Panc1 (cell line): Measurements from ENCODE around the gene SLC30A7. TPM values are rescaled to one million over a fixed set of nuclear protein-coding genes. Genes with fewer than 3 reads are reported as not detected.

Experiments used
- ATAC-seq: fragments of 200-7000 bp; cut with Tn5 transposase; 2 replicates; pipeline ENCODE4 v1.9.1; 2020; ENCODE audit warnings: mild to moderate bottlenecking, moderate library complexity
- BruUV-seq: library from RNA; stranded (reverse); fragments of 400-500 nt; replicated peaks from 2 replicates; lab custom pipeline; 2021; lab: Mats Ljungman, UMichigan
- CTCF ChIA-PET: fragments of 300-600 bp; sonication (Branson Sonifier 250); formaldehyde crosslinking; loops from one replicate; lab custom pipeline; 2022; ENCODE audit warnings: antibody characterized with exemption; lab: Charles Lee
- POLR2A ChIA-PET: fragments of 300-600 bp; sonication (Branson Sonifier 250); formaldehyde crosslinking; loops from one replicate; lab custom pipeline; 2022; ENCODE audit warnings: antibody characterized with exemption; lab: Charles Lee
- DNase-seq: peaks from one replicate; pipeline ENCODE4 v3.0.0-alpha.2; 2010; ENCODE audit warnings: low read depth, low spot score
- H3K27ac ChIP-seq: 2 replicates; pipeline ENCODE4 v1.5.1; 2011; ENCODE audit warnings: mild to moderate bottlenecking, low read length, inconsistent platforms
- H3K27me3 ChIP-seq: fragments of 200-500 bp; sonication (Bioruptor generic); 2 replicates; pipeline ENCODE4 v1.6.0; 2014; ENCODE audit warnings: low read length, inconsistent platforms; ENCODE audit not compliant: control insufficient read depth, insufficient read depth
- H3K36me3 ChIP-seq: fragments of 200-500 bp; sonication (Bioruptor generic); 2 replicates; pipeline ENCODE4 v1.5.1; 2014; ENCODE audit warnings: inconsistent platforms, mild to moderate bottlenecking, low read length, moderate library complexity; ENCODE audit not compliant: control insufficient read depth, insufficient read depth
- H3K4me1 ChIP-seq: 2 replicates; pipeline ENCODE4 v1.5.1; 2011; ENCODE audit warnings: inconsistent platforms, mild to moderate bottlenecking, low read length, moderate library complexity; ENCODE audit not compliant: control insufficient read depth, insufficient read depth
- H3K4me3 ChIP-seq, 2 experiments: 2 replicates each; pipeline ENCODE4 v1.5.1; 2011 to 2012; ENCODE audit warnings: low read depth in 2 of 2, low read length in 2 of 2, mild to moderate bottlenecking in 2 of 2, inconsistent platforms in 1 of 2, moderate library complexity in 1 of 2
- H3K9me3 ChIP-seq: fragments of 200-500 bp; sonication (Bioruptor generic); 2 replicates; pipeline ENCODE4 v1.5.1; 2014; ENCODE audit warnings: low read depth, mild to moderate bottlenecking, inconsistent platforms, low read length, moderate library complexity; ENCODE audit not compliant: control insufficient read depth, insufficient read depth
- CTCF ChIP-seq: fragments of 450-650 bp; IDR thresholded peaks from 2 replicates; pipeline ENCODE4 v1.5.1; 2017; ENCODE audit warnings: mild to moderate bottlenecking
- POLR2AphosphoS5 ChIP-seq: IDR thresholded peaks from 2 replicates; pipeline ENCODE4 v1.6.1; 2012; ENCODE audit warnings: mild to moderate bottlenecking, low read depth, low read length, moderate library complexity
- REST ChIP-seq, 2 experiments: IDR thresholded peaks; 2 replicates each; pipeline ENCODE4 v1.6.1; 2011 to 2012; ENCODE audit warnings: low read depth in 2 of 2, control low read depth in 1 of 2, low read length in 1 of 2, mild to moderate bottlenecking in 1 of 2, moderate library complexity in 1 of 2; ENCODE audit not compliant: insufficient read depth in 1 of 2
- SIN3A ChIP-seq: IDR thresholded peaks from 2 replicates; pipeline ENCODE4 v1.6.1; 2012; ENCODE audit warnings: low read depth, mild to moderate bottlenecking, low read length, moderate library complexity, borderline replicate concordance; ENCODE audit not compliant: insufficient read depth
- TCF7L2 ChIP-seq: IDR thresholded peaks from 2 replicates; pipeline ENCODE4 v1.6.1; 2011; ENCODE audit warnings: mild to moderate bottlenecking, low read depth, low read length, inconsistent platforms
- in situ Hi-C: cut with HindIII; loops from 2 replicates; pipeline ENCODE4 v1.10.0; 2016; ENCODE audit warnings: low sequenced_read_pairs, low pct_unique_long_range_greater_than_20kb
- intact Hi-C: fragments of 100-400 bp; cut with micrococcal nuclease; formaldehyde crosslinking; loops from one replicate; pipeline ENCODE4 v1.10.0; 2022; ENCODE audit not compliant: unreplicated experiment
- total RNA-seq: library from RNA; stranded (reverse); gene quantifications from one replicate; pipeline ENCODE4 v1.2.1, GENCODE V29; 2021; ENCODE audit not compliant: unreplicated experiment

SLC30A7 gene
- total RNA-seq, 1 experiment from 2014 or later: 18.5 TPM

- no peaks in the 10 kb centered on the region for H3K4me1 ChIP-seq
- no peak overlapping the region for H3K27ac ChIP-seq
- no peak overlapping the region for H3K4me3 ChIP-seq
- H3K27me3 ChIP-seq: no peaks in the 10 kb centered on the region
- ChIA-PET POLR2A (no interaction called here), CTCF (no interaction called here)
- H3K36me3 ChIP-seq: no peaks in the 10 kb centered on the region
- DNase-seq: no peak
- TF ChIP-seq REST (IDR thresholded peaks at IDR 0.05; ENCODE audit: insufficient read depth in 1 of 2, low read depth in 2 of 2, low read length in 1 of 2): no peak
- no peak for TF ChIP-seq TCF7L2
- no peak for TF ChIP-seq SIN3A
- no peak for TF ChIP-seq CTCF
- no peak for TF ChIP-seq POLR2AphosphoS5
- BruUV-seq: no TSS peak
- H3K9me3 ChIP-seq: no peaks in the 10 kb centered on the region
- in situ Hi-C loops: no loop called here
- ATAC-seq: no peak
- intact Hi-C loops: loop anchor here (2.0 to 5.0 kb wide), 4 partner anchors 263 to 1063 kb away; partner anchors contain the start of gene GPR88
These were observed 25.9 kb upstream of the SLC30A7 start for GRCh38 chr1:100869996-100870395.

- in situ Hi-C loops: no loop called here
These were observed 21.5 kb upstream of the SLC30A7 start for GRCh38 chr1:100874433-100874832.

More at GRCh38 chr1:100874433-100874832, 21.5 kb upstream of the SLC30A7 start:
- ATAC-seq: no peak
- BruUV-seq: no TSS peak
- no peaks in the 10 kb centered on the region for H3K36me3 ChIP-seq
- no peaks in the 10 kb centered on the region for H3K4me1 ChIP-seq
- DNase-seq: no peak
- H3K4me3 ChIP-seq: no peak overlapping the region
- no peak for TF ChIP-seq SIN3A
- no peak for TF ChIP-seq POLR2AphosphoS5
- TF ChIP-seq TCF7L2: no peak
- TF ChIP-seq REST (IDR thresholded peaks at IDR 0.05; ENCODE audit: insufficient read depth in 1 of 2, low read depth in 2 of 2, low read length in 1 of 2): no peak
- no peak for TF ChIP-seq CTCF
- POLR2A ChIA-PET: no interaction called here
- CTCF ChIA-PET: no interaction called here
- H3K27ac ChIP-seq: no peak overlapping the region
- intact Hi-C loops: no loop called here
- no peaks in the 10 kb centered on the region for H3K9me3 ChIP-seq
- H3K27me3 ChIP-seq: no peaks in the 10 kb centered on the region
